Mesodermal cell (in vitro differentiated cells): Measurements from ENCODE around the gene NRG4.
"Not testable (repeated sequence)": the region's sequence is repeated elsewhere in the genome, so short reads cannot be mapped to it uniquely, and the experiment has no call there.

ENCODE experiments used
- H3K27ac ChIP-seq: 2 replicates; pipeline ENCODE4 v1.7.0; 2013; ENCODE audit warnings: mild to moderate bottlenecking, low read depth, low read length, moderate library complexity; ENCODE audit not compliant: severe bottlenecking
- H3K36me3 ChIP-seq: 2 replicates; pipeline ENCODE4 v1.7.1; 2013; ENCODE audit warnings: mild to moderate bottlenecking, low read length, moderate library complexity; ENCODE audit not compliant: control insufficient read depth, insufficient read depth
- H3K4me1 ChIP-seq: one replicate; pipeline ENCODE4 v1.7.1; 2013; ENCODE audit warnings: mild to moderate bottlenecking, low read length; ENCODE audit not compliant: insufficient read depth, control insufficient read depth, poor library complexity, severe bottlenecking
- H3K4me3 ChIP-seq: 2 replicates; pipeline ENCODE4 v1.7.0; 2013; ENCODE audit warnings: low read length, control low read depth, mild to moderate bottlenecking; ENCODE audit not compliant: insufficient read depth, poor library complexity, severe bottlenecking; ENCODE audit errors: extremely low read depth
- H3K9me3 ChIP-seq: 2 replicates; pipeline ENCODE4 v1.7.1; 2013; ENCODE audit warnings: mild to moderate bottlenecking, low read length, moderate library complexity; ENCODE audit not compliant: control insufficient read depth
- WGBS, 2 experiments: methylation state at CpG; one replicate each; pipeline ENCODE4 v1.1.5; 2013; ENCODE audit warnings: missing lambda C conversion rate in 2 of 2; ENCODE audit not compliant: insufficient coverage in 2 of 2; 5-methylcytosine and 5-hydroxymethylcytosine counted together

NRG4 gene

GRCh38 chr15:75927601-75928000, 84.6 kb downstream of the NRG4 start:
- WGBS, 2 experiments = 62% methylated on average over 2 of the region's 4 CpGs; no CpG with 5 or more reads in 1 of the 2 experiments
- no peaks in the 10 kb centered on the region for H3K9me3 ChIP-seq
- H3K27ac ChIP-seq = no peak overlapping the region
- H3K4me3 ChIP-seq = no peak overlapping the region
- H3K36me3 ChIP-seq = peaks cover 75% of the 10 kb centered on the region
- peaks cover 5% of the 10 kb centered on the region for H3K4me1 ChIP-seq

GRCh38 chr15:75926931-75927330, 85.3 kb downstream of the NRG4 start:
- peaks cover 75% of the 10 kb centered on the region for H3K36me3 ChIP-seq

GRCh38 chr15:75925440-75925839, 86.8 kb downstream of the NRG4 start:
- 92 to 100% methylated on average over 1 of the region's 2 CpGs for WGBS, 2 experiments
- H3K9me3 ChIP-seq = no peaks in the 10 kb centered on the region
- H3K36me3 ChIP-seq = peaks cover 73% of the 10 kb centered on the region
- no peak overlapping the region for H3K27ac ChIP-seq
- H3K4me3 ChIP-seq = no peak overlapping the region
- peaks cover 5% of the 10 kb centered on the region for H3K4me1 ChIP-seq

More at GRCh38 chr15:75926931-75927330, 85.3 kb downstream of the NRG4 start:
- Histone ChIP-seq H3K4me3 (no peak overlapping the region), H3K4me1 (peaks cover 5% of the 10 kb centered on the region), H3K27ac (no peak overlapping the region), H3K9me3 (no peaks in the 10 kb centered on the region)
- 89 to 96% methylated on average over 3 of the region's 3 CpGs for WGBS, 2 experiments

GRCh38 chr15:75924576-75924975, 87.6 kb downstream of the NRG4 start:
- 86% methylated on average over 1 of the region's 1 CpG; no CpG with 5 or more reads in 1 of the 2 experiments for WGBS, 2 experiments
- Histone ChIP-seq H3K36me3 (peaks cover 72% of the 10 kb centered on the region), H3K27ac (no peak overlapping the region), H3K9me3 (no peaks in the 10 kb centered on the region), H3K4me1 (peaks cover 5% of the 10 kb centered on the region), H3K4me3 (no peak overlapping the region)

GRCh38 chr15:75923756-75924155, 88.5 kb downstream of the NRG4 start:
- Histone ChIP-seq H3K36me3 (peaks cover 73% of the 10 kb centered on the region), H3K4me1 (peaks cover 5% of the 10 kb centered on the region), H3K27ac (no peak overlapping the region), H3K9me3 (no peaks in the 10 kb centered on the region), H3K4me3 (no peak overlapping the region)
- 95 to 97% methylated on average over 4 of the region's 4 CpGs for WGBS, 2 experiments

- Histone ChIP-seq H3K4me3 (no peak overlapping the region), H3K27ac (no peak overlapping the region)
Measured at GRCh38 chr15:75921732-75922703, 90.2 kb downstream of the NRG4 start.

GRCh38 chr15:75920079-75920478, 92.1 kb downstream of the NRG4 start:
- no peaks in the 10 kb centered on the region for H3K4me1 ChIP-seq
- 88 to 100% methylated on average over 1 of the region's 1 CpG for WGBS, 2 experiments
- no peaks in the 10 kb centered on the region for H3K9me3 ChIP-seq
- H3K4me3 ChIP-seq = no peak overlapping the region
- no peak overlapping the region for H3K27ac ChIP-seq
- peaks cover 85% of the 10 kb centered on the region for H3K36me3 ChIP-seq

More at GRCh38 chr15:75921732-75922703, 90.2 kb downstream of the NRG4 start:
- Histone ChIP-seq H3K9me3 (no peaks in the 10 kb centered on the region), H3K36me3 (peaks cover 86% of the 10 kb centered on the region), H3K4me1 (peaks cover 5% of the 10 kb centered on the region)
- 91 to 95% methylated on average over 4 to 7 of the region's 9 CpGs for WGBS, 2 experiments

- 81 to 90% methylated on average over 1 of the region's 1 CpG for WGBS, 2 experiments
- H3K36me3 ChIP-seq = peaks cover 84% of the 10 kb centered on the region
- H3K9me3 ChIP-seq = no peaks in the 10 kb centered on the region
- no peak overlapping the region for H3K4me3 ChIP-seq
- no peaks in the 10 kb centered on the region for H3K4me1 ChIP-seq
- no peak overlapping the region for H3K27ac ChIP-seq
Measured at GRCh38 chr15:75918135-75918534, 94.1 kb downstream of the NRG4 start.

GRCh38 chr15:75916978-75917377, 95.2 kb downstream of the NRG4 start:
- no peaks in the 10 kb centered on the region for H3K4me1 ChIP-seq
- peaks cover 80% of the 10 kb centered on the region for H3K36me3 ChIP-seq
- H3K27ac ChIP-seq = no peak overlapping the region
- no peaks in the 10 kb centered on the region for H3K9me3 ChIP-seq
- WGBS, 2 experiments = no CpG with 5 or more reads among the region's 1 CpG
- no peak overlapping the region for H3K4me3 ChIP-seq

GRCh38 chr15:75910355-75910754, 101.9 kb downstream of the NRG4 start:
- not testable (repeated sequence) for H3K27ac ChIP-seq, H3K4me3 ChIP-seq, H3K4me1 ChIP-seq, H3K9me3 ChIP-seq
- 83% methylated on average over 1 of the region's 3 CpGs; no CpG with 5 or more reads in 1 of the 2 experiments for WGBS, 2 experiments
- peaks cover 83% of the 10 kb centered on the region for H3K36me3 ChIP-seq

GRCh38 chr15:75905231-75905630, 107.0 kb downstream of the NRG4 start:
- WGBS, 2 experiments = 91 to 95% methylated on average over 5 of the region's 5 CpGs
- peaks cover 62% of the 10 kb centered on the region for H3K36me3 ChIP-seq
- no peaks in the 10 kb centered on the region for H3K9me3 ChIP-seq
- no peak overlapping the region for H3K27ac ChIP-seq
- peaks cover 30% of the 10 kb centered on the region for H3K4me1 ChIP-seq
- peak overlapping the region; percentile 89 for H3K4me3 ChIP-seq
